Endothelial cell (in vitro differentiated cells): Measurements from ENCODE around the gene CLIC4. TPM values are rescaled to one million over a fixed set of nuclear protein-coding genes. Genes with fewer than 3 reads are reported as not detected.
"Not testable (repeated sequence)": the region's sequence is repeated elsewhere in the genome, so short reads cannot be mapped to it uniquely, and the experiment has no call there.

Experiments
- DNase-seq: peaks from one replicate; pipeline ENCODE4 v3.0.0; 2021; ENCODE audit warnings: low spot score
- H3K27ac Mint-ChIP-seq: one replicate; pipeline ENCODE4 v1.8.0; 2021; ENCODE audit warnings: mixed read lengths, inconsistent platforms; ENCODE audit not compliant: unreplicated experiment
- H3K27me3 Mint-ChIP-seq: one replicate; pipeline ENCODE4 v1.8.0; 2021; ENCODE audit warnings: mild to moderate bottlenecking, moderate library complexity, mixed read lengths, inconsistent platforms; ENCODE audit not compliant: unreplicated experiment
- H3K36me3 Mint-ChIP-seq: one replicate; pipeline ENCODE4 v1.8.0; 2021; ENCODE audit warnings: mild to moderate bottlenecking, low read depth, mixed read lengths, inconsistent platforms; ENCODE audit not compliant: unreplicated experiment
- H3K4me1 Mint-ChIP-seq: one replicate; pipeline ENCODE4 v1.8.0; 2021; ENCODE audit warnings: mild to moderate bottlenecking, mixed read lengths, inconsistent platforms; ENCODE audit not compliant: unreplicated experiment
- H3K4me3 Mint-ChIP-seq: one replicate; pipeline ENCODE4 v1.8.0; 2021; ENCODE audit warnings: mild to moderate bottlenecking, mixed read lengths, inconsistent platforms; ENCODE audit not compliant: unreplicated experiment
- H3K9me3 Mint-ChIP-seq: one replicate; pipeline ENCODE4 v1.8.0; 2021; ENCODE audit warnings: mixed read lengths, inconsistent platforms; ENCODE audit not compliant: unreplicated experiment
- CTCF ChIP-seq: fragments of 200-600 bp; sonication (generic); IDR thresholded peaks from one replicate; pipeline ENCODE4 v1.5.0; 2021; ENCODE audit warnings: antibody characterized with exemption; ENCODE audit not compliant: unreplicated experiment
- total RNA-seq: library from RNA; stranded (reverse); fragmentation: NEBNext Ultra II Directional; extraction: Animal tissue kit (Norgen Biotek cat#: 25700); gene quantifications from one replicate; pipeline ENCODE4 v1.2.1, GENCODE V29; 2021; ENCODE audit not compliant: unreplicated experiment

The CLIC4 gene
- total RNA-seq, 1 donor from 2014 or later = 109 TPM

- TF ChIP-seq CTCF = no peak
- peaks cover 8% of the 10 kb centered on the region for H3K4me1 Mint-ChIP-seq
- DNase-seq = no peak
- H3K27me3 Mint-ChIP-seq = peaks cover 2% of the 10 kb centered on the region
- no peak overlapping the region for H3K27ac Mint-ChIP-seq
- H3K9me3 Mint-ChIP-seq = no peaks in the 10 kb centered on the region
- no peak overlapping the region for H3K4me3 Mint-ChIP-seq
- H3K36me3 Mint-ChIP-seq = no peaks in the 10 kb centered on the region
These were observed 45.2 kb downstream of the CLIC4 start for GRCh38 chr1:24790490-24790889.

- Mint-ChIP-seq H3K9me3 (no peaks in the 10 kb centered on the region), H3K27ac (no peak overlapping the region), H3K4me1 (peaks cover 8% of the 10 kb centered on the region), H3K27me3 (peaks cover 1% of the 10 kb centered on the region), H3K4me3 (no peak overlapping the region), H3K36me3 (peaks cover 13% of the 10 kb centered on the region)
- no peak for TF ChIP-seq CTCF
- no peak for DNase-seq
These were observed 48.3 kb downstream of the CLIC4 start for GRCh38 chr1:24793447-24794129.

GRCh38 chr1:24794130-24794502, 48.9 kb downstream of the CLIC4 start:
- H3K9me3 Mint-ChIP-seq, H3K27me3 Mint-ChIP-seq, H3K27ac Mint-ChIP-seq, DNase-seq, H3K4me3 Mint-ChIP-seq, H3K4me1 Mint-ChIP-seq: not testable (repeated sequence)
- H3K36me3 Mint-ChIP-seq = peaks cover 14% of the 10 kb centered on the region

GRCh38 chr1:24795236-24795635, 50.0 kb downstream of the CLIC4 start:
- no peak overlapping the region for H3K4me3 Mint-ChIP-seq
- DNase-seq = no peak
- peaks cover 14% of the 10 kb centered on the region for H3K36me3 Mint-ChIP-seq
- TF ChIP-seq CTCF = no peak
- no peak overlapping the region for H3K27ac Mint-ChIP-seq
- H3K27me3 Mint-ChIP-seq = peaks cover 1% of the 10 kb centered on the region
- no peaks in the 10 kb centered on the region for H3K9me3 Mint-ChIP-seq
- peaks cover 8% of the 10 kb centered on the region for H3K4me1 Mint-ChIP-seq

GRCh38 chr1:24796524-24796923, 51.3 kb downstream of the CLIC4 start:
- Mint-ChIP-seq H3K27ac (no peak overlapping the region), H3K36me3 (peaks cover 19% of the 10 kb centered on the region), H3K9me3 (no peaks in the 10 kb centered on the region), H3K4me1 (peaks cover 13% of the 10 kb centered on the region), H3K27me3 (peaks cover 1% of the 10 kb centered on the region), H3K4me3 (no peak overlapping the region)
- no peak for TF ChIP-seq CTCF
- no peak for DNase-seq

GRCh38 chr1:24799242-24799641, 54.0 kb downstream of the CLIC4 start:
- H3K9me3 Mint-ChIP-seq, H3K27me3 Mint-ChIP-seq, H3K27ac Mint-ChIP-seq, DNase-seq, H3K4me3 Mint-ChIP-seq: not testable (repeated sequence)
- H3K4me1 Mint-ChIP-seq = peaks cover 28% of the 10 kb centered on the region
- peaks cover 19% of the 10 kb centered on the region for H3K36me3 Mint-ChIP-seq
